ENCODE measurements around the gene HMMR. TPM values are rescaled to one million over a fixed set of nuclear protein-coding genes. Genes with fewer than 3 reads are reported as not detected.
A peak's percentile ranks its signal among the peaks of the same experiment; 100 is the strongest.

HMMR gene
- total and polyA plus RNA-seq, 2 of the 4 experiments (the other 2 are of a cell fraction): 13.0 to 24.6 TPM

- CTCF ChIA-PET: no interaction called here
- BruUV-seq (replicated peaks): no TSS peak
These were observed 23.5 kb upstream of the HMMR start for GRCh38 chr5:163437011-163437308.

More at GRCh38 chr5:163437011-163437308, 23.5 kb upstream of the HMMR start:
- Histone ChIP-seq H3K27me3 (ENCODE audit: control insufficient read depth, insufficient read depth, low read length) (no peaks in the 10 kb centered on the region), H3K36me3 (ENCODE audit: control insufficient read depth, insufficient read depth, low read length) (peaks cover 12% of the 10 kb centered on the region), H3K23ac (ENCODE audit: low read depth, low read length) (no peak overlapping the region), H3K9me1 (ENCODE audit: insufficient read depth, low read length) (no peaks in the 10 kb centered on the region), H3K4me1 (ENCODE audit: control insufficient read depth, insufficient read depth, low read length) (no peaks in the 10 kb centered on the region), H2BK5ac (ENCODE audit: low read depth, low read length, poor library complexity, severe bottlenecking) (peak overlapping the region; percentile 22), H3K4me2 (ENCODE audit: low read depth, low read length) (peak overlapping the region; percentile 82), H3K14ac (replicated peaks; ENCODE audit: low read depth, low read length) (no peak overlapping the region), H3K9ac (ENCODE audit: low read depth, low read length) (0 out of 2 replicates have a peak overlapping the region, but pooled peaks have one; percentile 15), H3K4ac (ENCODE audit: low read depth, low read length) (no peak overlapping the region), H4K91ac (ENCODE audit: insufficient read depth, low read depth, low read length) (no peak overlapping the region), H3K79me1 (ENCODE audit: low read depth in 1 of 2, low read length in 2 of 2) (peaks cover 10 to 24% of the 10 kb centered on the region in 2 experiments; a peak in 3 of 4 replicates), H3K27ac (ENCODE audit: insufficient read depth, low read length) (no peak overlapping the region), H4K5ac (ENCODE audit: low read depth, low read length) (no peak overlapping the region), H3K56ac (ENCODE audit: extremely low read depth, insufficient read depth, low read length) (no peak overlapping the region), H2BK20ac (ENCODE audit: low read depth, low read length) (no peak overlapping the region), H3K9me3 (ENCODE audit: control insufficient read depth, insufficient read depth, low read length) (no peaks in the 10 kb centered on the region), H2AK9ac (replicated peaks; ENCODE audit: low read depth, low read length, poor library complexity) (no peak overlapping the region), H4K8ac (ENCODE audit: low read depth in 2 of 2, low read length in 2 of 2) (peak overlapping the region; percentile 62 to 89), H2AK5ac (ENCODE audit: low read depth, low read length) (no peak overlapping the region), H3K18ac (ENCODE audit: low read depth, low read length) (no peak overlapping the region), H2BK15ac (ENCODE audit: low read depth, low read length) (no peak overlapping the region), H4K20me1 (ENCODE audit: insufficient read depth, low read length) (peaks cover 17% of the 10 kb centered on the region; the same call in 1 of the 2 replicates), H2BK120ac (ENCODE audit: low read depth, low read length) (no peak overlapping the region), H2AFZ (replicated peaks; ENCODE audit: low read length, poor library complexity) (peak overlapping the region; percentile 94), H3K4me3 (ENCODE audit: insufficient read depth, low read depth, low read length) (peak overlapping the region; percentile 42)
- in situ Hi-C loops (cut with MboI; ENCODE audit: low sequenced_read_pairs) (no loop called here), dilution Hi-C loops (cut with HindIII; ENCODE audit: low sequenced_read_pairs, unreplicated experiment) (no loop called here), intact Hi-C loops (cut with micrococcal nuclease) (no loop called here)
- WGBS, 2 experiments (ENCODE audit: extremely low coverage in 2 of 2, insufficient read length in 1 of 2): no CpG with 5 or more reads among the region's 6 CpGs
- POLR2A ChIA-PET (ENCODE audit: unreplicated experiment): no interaction called here
- no peak for ATAC-seq (ENCODE audit: low read depth)
- no peak for DNase-seq
- TF ChIP-seq, protein P1, sequence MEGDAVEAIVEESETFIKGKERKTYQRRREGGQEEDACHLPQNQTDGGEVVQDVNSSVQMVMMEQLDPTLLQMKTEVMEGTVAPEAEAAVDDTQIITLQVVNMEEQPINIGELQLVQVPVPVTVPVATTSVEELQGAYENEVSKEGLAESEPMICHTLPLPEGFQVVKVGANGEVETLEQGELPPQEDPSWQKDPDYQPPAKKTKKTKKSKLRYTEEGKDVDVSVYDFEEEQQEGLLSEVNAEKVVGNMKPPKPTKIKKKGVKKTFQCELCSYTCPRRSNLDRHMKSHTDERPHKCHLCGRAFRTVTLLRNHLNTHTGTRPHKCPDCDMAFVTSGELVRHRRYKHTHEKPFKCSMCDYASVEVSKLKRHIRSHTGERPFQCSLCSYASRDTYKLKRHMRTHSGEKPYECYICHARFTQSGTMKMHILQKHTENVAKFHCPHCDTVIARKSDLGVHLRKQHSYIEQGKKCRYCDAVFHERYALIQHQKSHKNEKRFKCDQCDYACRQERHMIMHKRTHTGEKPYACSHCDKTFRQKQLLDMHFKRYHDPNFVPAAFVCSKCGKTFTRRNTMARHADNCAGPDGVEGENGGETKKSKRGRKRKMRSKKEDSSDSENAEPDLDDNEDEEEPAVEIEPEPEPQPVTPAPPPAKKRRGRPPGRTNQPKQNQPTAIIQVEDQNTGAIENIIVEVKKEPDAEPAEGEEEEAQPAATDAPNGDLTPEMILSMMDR (conservative IDR thresholded peaks at IDR 0.05; ENCODE audit: low read depth, low read length): no peak
- TF ChIP-seq NFE2L2 (IDR thresholded peaks at IDR 0.05; ENCODE audit: low read depth, low read length) (no peak), CEBPB (IDR thresholded peaks at IDR 0.05; ENCODE audit: low read depth, low read length) (no peak), POLR2A (IDR thresholded peaks at IDR 0.05; ENCODE audit: low read depth, low read length) (no peak), CHD1 (IDR thresholded peaks at IDR 0.05; ENCODE audit: low read depth, low read length) (no peak), BHLHE40 (IDR thresholded peaks at IDR 0.05; ENCODE audit: low read depth, low read length) (no peak), FOS (IDR thresholded peaks at IDR 0.05; ENCODE audit: low read depth, low read length) (no peak), USF2 (IDR thresholded peaks at IDR 0.05; ENCODE audit: low read depth, low read length) (no peak), MAZ (IDR thresholded peaks at IDR 0.05; ENCODE audit: borderline replicate concordance, low read depth, low read length) (no peak), SMC3 (IDR thresholded peaks at IDR 0.05; ENCODE audit: low read depth, low read length) (no peak), MXI1 (IDR thresholded peaks at IDR 0.05; ENCODE audit: borderline replicate concordance, low read depth, low read length) (no peak), MAFK (IDR thresholded peaks at IDR 0.05; ENCODE audit: low read depth, low read length) (no peak), RCOR1 (IDR thresholded peaks at IDR 0.05; ENCODE audit: insufficient replicate concordance, low read length) (no peak), RFX5 (IDR thresholded peaks at IDR 0.05; ENCODE audit: low read depth, low read length) (no peak), RAD21 (IDR thresholded peaks at IDR 0.05; ENCODE audit: low read length) (no peak)
- TF ChIP-seq, protein P2, sequence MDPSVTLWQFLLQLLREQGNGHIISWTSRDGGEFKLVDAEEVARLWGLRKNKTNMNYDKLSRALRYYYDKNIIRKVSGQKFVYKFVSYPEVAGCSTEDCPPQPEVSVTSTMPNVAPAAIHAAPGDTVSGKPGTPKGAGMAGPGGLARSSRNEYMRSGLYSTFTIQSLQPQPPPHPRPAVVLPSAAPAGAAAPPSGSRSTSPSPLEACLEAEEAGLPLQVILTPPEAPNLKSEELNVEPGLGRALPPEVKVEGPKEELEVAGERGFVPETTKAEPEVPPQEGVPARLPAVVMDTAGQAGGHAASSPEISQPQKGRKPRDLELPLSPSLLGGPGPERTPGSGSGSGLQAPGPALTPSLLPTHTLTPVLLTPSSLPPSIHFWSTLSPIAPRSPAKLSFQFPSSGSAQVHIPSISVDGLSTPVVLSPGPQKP (IDR thresholded peaks at IDR 0.05; ENCODE audit: borderline replicate concordance, low read depth, low read length): no peak

All from IMR-90 (cell line).